Ishikawa (cell line): ENCODE data around the gene DDX5.

Experiments
- CEBPB ChIP-seq: IDR thresholded peaks from 2 replicates; pipeline ENCODE4 v1.6.1; 2012
- CREB1 ChIP-seq: IDR thresholded peaks from 2 replicates; pipeline ENCODE4 v1.6.1; 2012; ENCODE audit warnings: low read depth
- EGR1 ChIP-seq: IDR thresholded peaks from 2 replicates; pipeline ENCODE4 v1.6.1; 2012
- EP300 ChIP-seq: IDR thresholded peaks from 2 replicates; pipeline ENCODE4 v1.6.1; 2012; ENCODE audit warnings: borderline replicate concordance
- FOXM1 ChIP-seq: IDR thresholded peaks from 2 replicates; pipeline ENCODE4 v1.6.1; 2012; ENCODE audit warnings: low read depth, borderline replicate concordance
- NFIC ChIP-seq: IDR thresholded peaks from 2 replicates; pipeline ENCODE4 v1.6.1; 2012
- RAD21 ChIP-seq: IDR thresholded peaks from 2 replicates; pipeline ENCODE4 v1.6.1; 2012; ENCODE audit warnings: low read depth
- TAF1 ChIP-seq: IDR thresholded peaks from 2 replicates; pipeline ENCODE4 v1.6.1; 2012; ENCODE audit warnings: low read depth, mild to moderate bottlenecking
- TCF12 ChIP-seq: IDR thresholded peaks from 2 replicates; pipeline ENCODE4 v1.6.1; 2012; ENCODE audit warnings: low read depth
- TEAD4 ChIP-seq: IDR thresholded peaks from 2 replicates; pipeline ENCODE4 v1.6.1; 2012
- YY1 ChIP-seq: IDR thresholded peaks from 2 replicates; pipeline ENCODE4 v1.6.1; 2012; ENCODE audit warnings: low read depth
- ZBTB7A ChIP-seq: IDR thresholded peaks from 2 replicates; pipeline ENCODE4 v1.6.1; 2012; ENCODE audit warnings: low read depth
- TF ChIP-seq, protein P1 (sequence below): IDR thresholded peaks from 2 replicates; pipeline ENCODE4 v1.6.1; 2012
- TF ChIP-seq, protein P2 (sequence below): IDR thresholded peaks from 2 replicates; pipeline ENCODE4 v1.6.1; 2012
- TF ChIP-seq, protein P3 (sequence below): IDR thresholded peaks from 2 replicates; pipeline ENCODE4 v1.6.1; 2012; ENCODE audit warnings: low read depth, mild to moderate bottlenecking

Gene DDX5

DNA sequence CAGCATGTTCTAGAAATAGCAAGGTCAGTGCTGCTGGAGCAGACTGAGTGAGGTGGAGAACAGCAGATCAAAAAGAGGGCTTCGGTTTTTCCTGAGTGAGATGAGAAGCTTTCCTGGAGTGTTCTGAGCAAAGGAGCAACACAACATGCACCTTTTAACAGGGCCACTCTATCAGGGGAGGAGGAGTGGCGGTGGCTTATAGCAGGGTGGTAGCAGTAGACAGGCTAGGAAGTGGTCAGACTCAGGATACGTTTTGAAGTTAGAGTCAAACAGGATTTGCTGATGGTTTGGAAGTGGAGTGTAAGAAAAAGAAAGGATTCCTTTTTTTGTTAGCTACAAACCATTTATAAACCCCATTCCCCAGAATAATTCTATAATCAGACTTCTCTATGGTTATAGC lies 21.7 kb downstream of the DDX5 start:
- TF ChIP-seq TCF12, result no peak
- no peak for TF ChIP-seq NFIC
- no peak for TF ChIP-seq CREB1
- TF ChIP-seq, protein P1, sequence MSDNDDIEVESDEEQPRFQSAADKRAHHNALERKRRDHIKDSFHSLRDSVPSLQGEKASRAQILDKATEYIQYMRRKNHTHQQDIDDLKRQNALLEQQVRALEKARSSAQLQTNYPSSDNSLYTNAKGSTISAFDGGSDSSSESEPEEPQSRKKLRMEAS, result no peak
- TF ChIP-seq EP300, result no peak
- TF ChIP-seq, protein P2, sequence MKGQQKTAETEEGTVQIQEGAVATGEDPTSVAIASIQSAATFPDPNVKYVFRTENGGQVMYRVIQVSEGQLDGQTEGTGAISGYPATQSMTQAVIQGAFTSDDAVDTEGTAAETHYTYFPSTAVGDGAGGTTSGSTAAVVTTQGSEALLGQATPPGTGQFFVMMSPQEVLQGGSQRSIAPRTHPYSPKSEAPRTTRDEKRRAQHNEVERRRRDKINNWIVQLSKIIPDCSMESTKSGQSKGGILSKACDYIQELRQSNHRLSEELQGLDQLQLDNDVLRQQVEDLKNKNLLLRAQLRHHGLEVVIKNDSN, result no peak

DNA sequence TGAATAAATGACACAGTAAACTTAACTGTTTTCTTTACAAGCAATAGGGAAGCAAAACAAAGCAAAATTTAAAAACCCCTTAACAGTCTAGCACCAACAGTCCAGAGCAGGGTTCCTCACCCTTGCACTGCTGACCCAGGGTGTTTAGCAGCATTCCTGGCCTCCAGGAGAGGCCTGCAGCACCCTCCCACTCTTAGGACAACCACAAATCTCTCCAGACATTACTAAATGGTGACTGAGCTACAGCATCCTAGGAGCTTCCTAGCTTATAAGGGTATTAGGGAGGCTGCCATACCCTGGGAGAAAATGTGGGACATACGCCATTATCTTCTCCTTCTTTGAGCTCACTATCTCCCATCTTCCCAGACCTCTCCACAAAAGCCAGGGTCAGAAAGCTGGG lies 25.1 kb downstream of the DDX5 start:
- TF ChIP-seq CEBPB (no peak), FOXM1 (no peak), CREB1 (no peak), NFIC (no peak), TCF12 (no peak), EP300 (no peak), EGR1 (no peak), ZBTB7A (no peak), TEAD4 (no peak), TAF1 (no peak), RAD21 (no peak)
- TF ChIP-seq, protein P3, sequence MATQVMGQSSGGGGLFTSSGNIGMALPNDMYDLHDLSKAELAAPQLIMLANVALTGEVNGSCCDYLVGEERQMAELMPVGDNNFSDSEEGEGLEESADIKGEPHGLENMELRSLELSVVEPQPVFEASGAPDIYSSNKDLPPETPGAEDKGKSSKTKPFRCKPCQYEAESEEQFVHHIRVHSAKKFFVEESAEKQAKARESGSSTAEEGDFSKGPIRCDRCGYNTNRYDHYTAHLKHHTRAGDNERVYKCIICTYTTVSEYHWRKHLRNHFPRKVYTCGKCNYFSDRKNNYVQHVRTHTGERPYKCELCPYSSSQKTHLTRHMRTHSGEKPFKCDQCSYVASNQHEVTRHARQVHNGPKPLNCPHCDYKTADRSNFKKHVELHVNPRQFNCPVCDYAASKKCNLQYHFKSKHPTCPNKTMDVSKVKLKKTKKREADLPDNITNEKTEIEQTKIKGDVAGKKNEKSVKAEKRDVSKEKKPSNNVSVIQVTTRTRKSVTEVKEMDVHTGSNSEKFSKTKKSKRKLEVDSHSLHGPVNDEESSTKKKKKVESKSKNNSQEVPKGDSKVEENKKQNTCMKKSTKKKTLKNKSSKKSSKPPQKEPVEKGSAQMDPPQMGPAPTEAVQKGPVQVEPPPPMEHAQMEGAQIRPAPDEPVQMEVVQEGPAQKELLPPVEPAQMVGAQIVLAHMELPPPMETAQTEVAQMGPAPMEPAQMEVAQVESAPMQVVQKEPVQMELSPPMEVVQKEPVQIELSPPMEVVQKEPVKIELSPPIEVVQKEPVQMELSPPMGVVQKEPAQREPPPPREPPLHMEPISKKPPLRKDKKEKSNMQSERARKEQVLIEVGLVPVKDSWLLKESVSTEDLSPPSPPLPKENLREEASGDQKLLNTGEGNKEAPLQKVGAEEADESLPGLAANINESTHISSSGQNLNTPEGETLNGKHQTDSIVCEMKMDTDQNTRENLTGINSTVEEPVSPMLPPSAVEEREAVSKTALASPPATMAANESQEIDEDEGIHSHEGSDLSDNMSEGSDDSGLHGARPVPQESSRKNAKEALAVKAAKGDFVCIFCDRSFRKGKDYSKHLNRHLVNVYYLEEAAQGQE, result no peak
- TF ChIP-seq, protein P1, result no peak
- TF ChIP-seq, protein P2, result no peak

DNA sequence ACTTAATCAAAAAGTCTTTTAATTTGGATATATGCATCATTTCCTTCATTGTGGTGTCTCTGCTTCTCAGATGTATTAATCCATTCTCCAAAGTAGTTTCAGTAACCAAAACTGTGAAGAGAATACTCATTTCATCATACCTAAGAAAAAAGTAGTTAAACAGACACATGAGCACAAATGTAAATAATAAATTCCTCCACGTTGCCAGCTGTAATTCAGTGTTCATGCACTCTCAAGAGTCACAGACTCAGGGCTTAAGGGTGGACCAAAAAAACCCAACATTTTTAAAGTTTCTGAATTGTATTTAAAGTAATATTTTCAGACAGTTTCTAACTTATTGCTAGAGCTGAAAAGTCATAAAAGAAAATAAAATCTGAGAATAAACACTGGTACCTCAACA lies 28.2 kb downstream of the DDX5 start:
- TF ChIP-seq ZBTB7A (no peak), RAD21 (no peak)

DNA sequence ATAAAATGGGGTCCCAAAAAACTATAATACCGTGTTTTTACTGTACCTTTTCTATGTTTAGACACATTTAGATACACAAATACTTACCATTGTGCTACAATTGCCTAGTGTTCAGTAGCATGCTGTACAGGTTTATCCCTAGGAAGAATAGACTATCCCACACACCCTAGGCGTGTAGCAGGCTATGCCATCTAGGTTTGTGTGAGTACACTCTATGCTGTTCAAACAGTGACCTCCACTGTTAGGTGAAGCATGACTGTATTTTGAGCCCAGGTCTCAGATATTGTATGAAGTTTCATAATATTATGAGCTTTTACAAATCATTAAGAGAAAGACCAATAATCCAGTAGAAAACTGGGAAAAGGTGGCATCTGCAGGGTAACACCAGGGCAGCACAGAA lies 33.5 kb downstream of the DDX5 start:
- TF ChIP-seq, protein P1, result no peak
- TF ChIP-seq TEAD4, result no peak
- no peak for TF ChIP-seq ZBTB7A
- TF ChIP-seq NFIC, result no peak
- TF ChIP-seq YY1, result no peak
- TF ChIP-seq, protein P2, result no peak
- TF ChIP-seq RAD21, result no peak
- TF ChIP-seq CEBPB, result no peak
- TF ChIP-seq TCF12, result no peak
- no peak for TF ChIP-seq EP300
- TF ChIP-seq, protein P3, result no peak
- no peak for TF ChIP-seq CREB1
- TF ChIP-seq EGR1, result no peak
- no peak for TF ChIP-seq FOXM1
- no peak for TF ChIP-seq TAF1

DNA sequence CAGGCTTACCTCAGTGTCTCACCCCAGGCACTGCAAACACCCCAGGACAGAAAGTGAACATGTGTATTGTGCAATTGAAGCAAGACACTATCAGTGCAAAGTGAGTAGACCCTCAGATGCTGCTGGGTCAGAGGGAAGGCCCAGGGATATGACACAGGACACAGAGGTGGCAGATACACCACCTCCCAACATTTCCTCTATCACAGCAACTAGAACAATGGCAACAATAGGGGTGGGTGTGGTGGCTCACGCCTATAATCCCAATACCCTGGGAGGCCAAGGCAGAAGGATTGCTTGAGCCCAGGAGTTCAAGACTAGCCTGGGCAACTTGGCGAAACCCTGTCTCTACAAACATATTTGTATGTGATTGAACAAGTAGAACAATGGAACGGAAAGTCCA lies 34.6 kb downstream of the DDX5 start:
- TF ChIP-seq, protein P3, result no peak
- TF ChIP-seq NFIC, result no peak
- TF ChIP-seq, protein P2, result no peak
